ENCODE measurements around the gene SNAPIN. TPM values are rescaled to one million over a fixed set of nuclear protein-coding genes. Genes with fewer than 3 reads are reported as not detected.

Gene SNAPIN
- total RNA-seq, 1 experiment from 2014 or later = 82.0 TPM

DNA sequence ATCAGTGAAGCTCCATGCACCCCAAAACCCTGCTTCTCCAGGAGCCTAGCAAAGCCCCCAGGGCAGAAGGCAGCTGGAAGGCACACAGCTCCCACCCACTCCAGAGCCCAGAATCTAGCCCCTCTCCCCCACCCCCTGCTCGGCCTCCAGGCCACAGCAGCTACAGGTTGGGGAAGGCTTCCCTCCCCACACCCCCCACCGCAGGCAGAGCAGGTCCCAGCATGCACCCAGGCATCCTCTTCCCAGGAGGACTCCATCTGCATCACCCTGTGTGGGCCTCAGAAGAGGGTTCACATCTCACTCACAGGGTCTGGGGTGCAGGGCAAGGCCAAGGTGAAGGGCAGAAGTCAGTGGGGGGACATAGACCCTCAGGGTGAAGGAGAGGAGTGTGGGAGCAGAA lies 43.1 kb upstream of the SNAPIN start:
- CTCF ChIA-PET = interaction anchor here (1.3 to 1.5 kb wide), 3 partner anchors 43 to 82 kb away, joined by 3 to 6 read pairs (median 5); no protein-coding TSS in a partner anchor
- H3K27me3 ChIP-seq (ENCODE audit: low read length) = no peaks in the 10 kb centered on the region
- ATAC-seq = no peak
- peaks cover 16% of the 10 kb centered on the region for H3F3A ChIP-seq (ENCODE audit: low read length, unreplicated experiment)
- no TSS peak for BruUV-seq (replicated peaks)
- POLR2A ChIA-PET (ENCODE audit: unreplicated experiment) = interaction anchor here (1.2 kb wide), 1 partner anchor 43 kb away, joined by 3 read pairs; no protein-coding TSS in a partner anchor
- H3K9me2 ChIP-seq (replicated peaks; ENCODE audit: low read length) = no peaks in the 10 kb centered on the region
- H3K4me2 ChIP-seq (ENCODE audit: low read length) = peak overlapping the region; percentile 81
- peaks cover 64% of the 10 kb centered on the region for H3K79me2 ChIP-seq (ENCODE audit: low read length)
- TF ChIP-seq, protein P1, sequence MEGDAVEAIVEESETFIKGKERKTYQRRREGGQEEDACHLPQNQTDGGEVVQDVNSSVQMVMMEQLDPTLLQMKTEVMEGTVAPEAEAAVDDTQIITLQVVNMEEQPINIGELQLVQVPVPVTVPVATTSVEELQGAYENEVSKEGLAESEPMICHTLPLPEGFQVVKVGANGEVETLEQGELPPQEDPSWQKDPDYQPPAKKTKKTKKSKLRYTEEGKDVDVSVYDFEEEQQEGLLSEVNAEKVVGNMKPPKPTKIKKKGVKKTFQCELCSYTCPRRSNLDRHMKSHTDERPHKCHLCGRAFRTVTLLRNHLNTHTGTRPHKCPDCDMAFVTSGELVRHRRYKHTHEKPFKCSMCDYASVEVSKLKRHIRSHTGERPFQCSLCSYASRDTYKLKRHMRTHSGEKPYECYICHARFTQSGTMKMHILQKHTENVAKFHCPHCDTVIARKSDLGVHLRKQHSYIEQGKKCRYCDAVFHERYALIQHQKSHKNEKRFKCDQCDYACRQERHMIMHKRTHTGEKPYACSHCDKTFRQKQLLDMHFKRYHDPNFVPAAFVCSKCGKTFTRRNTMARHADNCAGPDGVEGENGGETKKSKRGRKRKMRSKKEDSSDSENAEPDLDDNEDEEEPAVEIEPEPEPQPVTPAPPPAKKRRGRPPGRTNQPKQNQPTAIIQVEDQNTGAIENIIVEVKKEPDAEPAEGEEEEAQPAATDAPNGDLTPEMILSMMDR (conservative IDR thresholded peaks at IDR 0.05; ENCODE audit: low read depth, low read length) = no peak
- TF ChIP-seq EZH2phosphoT487 (IDR thresholded peaks at IDR 0.05; ENCODE audit: borderline replicate concordance, low read length) (no peak), EZH2 (IDR thresholded peaks at IDR 0.05; ENCODE audit: low read length, unreplicated experiment) (no peak)
- no peak overlapping the region for H2AFZ ChIP-seq (ENCODE audit: low read length)
- peak overlapping the region; percentile 87 for H3K27ac ChIP-seq (ENCODE audit: low read length)
- DNase-seq = no peak
- no peaks in the 10 kb centered on the region for H4K20me1 ChIP-seq (ENCODE audit: low read length)
- intact Hi-C loops (cut with micrococcal nuclease) = no loop called here
- H3K9ac ChIP-seq (ENCODE audit: low read length) = peak overlapping the region; percentile 67
- H3K36me3 ChIP-seq (ENCODE audit: low read depth, low read length) = peaks cover 13% of the 10 kb centered on the region
- peak overlapping the region; percentile 70 for H3K4me3 ChIP-seq (ENCODE audit: low read length)
- H3K4me1 ChIP-seq (ENCODE audit: insufficient read depth, low read length) = peaks cover 57% of the 10 kb centered on the region
- no peaks in the 10 kb centered on the region for H3K9me3 ChIP-seq (ENCODE audit: low read length)

DNA sequence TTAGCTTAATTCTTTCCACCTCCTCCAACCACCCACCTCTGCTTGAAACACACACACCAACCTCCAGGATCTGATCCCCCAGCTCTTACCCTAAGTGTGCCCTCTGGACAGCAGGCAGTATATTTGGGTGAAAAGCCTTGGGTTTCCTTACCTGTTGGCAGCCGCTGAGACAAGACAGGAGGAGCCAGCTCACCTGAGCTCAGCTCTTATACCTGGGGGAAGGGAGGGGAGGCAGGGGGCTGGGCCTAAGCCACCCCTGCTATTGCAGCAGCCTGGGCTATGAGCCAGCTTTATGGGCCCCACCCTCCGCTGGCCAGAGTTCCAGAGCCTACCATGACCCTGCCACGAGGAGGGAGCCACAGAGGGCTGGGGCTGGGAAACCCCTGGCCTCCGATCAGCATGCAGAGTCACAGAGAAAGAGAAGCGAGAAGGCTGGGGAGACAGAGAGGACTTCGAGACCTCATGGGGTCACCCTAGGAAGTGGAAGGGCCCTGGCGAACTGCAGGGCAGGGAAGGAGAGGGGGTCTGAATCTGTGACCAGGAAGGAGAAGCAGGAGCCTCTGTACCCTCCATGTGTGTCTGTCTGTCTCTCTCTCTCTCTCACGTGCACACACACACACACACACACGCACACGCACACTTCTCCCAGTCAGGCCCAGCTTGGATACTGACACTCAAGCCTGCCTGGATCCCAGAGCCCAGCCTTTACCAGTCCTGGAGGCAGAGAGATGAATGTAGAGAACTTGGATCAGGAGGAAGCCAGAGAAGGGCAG lies 42.2 kb upstream of the SNAPIN start, which contains the start of gene S100A14:
Gene S100A14 (minus strand): TSS at position 182 of the 773 bp plus-strand sequence. CDS start 467 bp downstream, outside the sequence.
- ChIA-PET CTCF (interaction anchor here (1.3 to 1.5 kb wide), 2 partner anchors 44 to 83 kb away, joined by 3 to 6 read pairs; no protein-coding TSS in a partner anchor), POLR2A (ENCODE audit: unreplicated experiment) (interaction anchor here (0.6 to 1.2 kb wide), 4 partner anchors 17 to 44 kb away, joined by 3 to 4 read pairs (median 3); no protein-coding TSS in a partner anchor)
- TF ChIP-seq, protein P1 (conservative IDR thresholded peaks at IDR 0.05; ENCODE audit: low read depth, low read length) = no peak
- TF ChIP-seq EZH2 (IDR thresholded peaks at IDR 0.05; ENCODE audit: low read length, unreplicated experiment) (no peak), EZH2phosphoT487 (IDR thresholded peaks at IDR 0.05; ENCODE audit: borderline replicate concordance, low read length) (no peak)
- ATAC-seq = no peak
- Histone ChIP-seq H2AFZ (ENCODE audit: low read length) (no peak within 1 kb of the TSS), H3K9me3 (ENCODE audit: low read length) (no peaks in the 10 kb centered on the region), H3K9me2 (replicated peaks; ENCODE audit: low read length) (no peaks in the 10 kb centered on the region), H3K4me1 (ENCODE audit: insufficient read depth, low read length) (peaks cover 50% of the 10 kb centered on the region), H4K20me1 (ENCODE audit: low read length) (no peaks in the 10 kb centered on the region), H3K27ac (ENCODE audit: low read length) (peak within 1 kb of the TSS; percentile 87), H3K79me2 (ENCODE audit: low read length) (peaks cover 56% of the 10 kb centered on the region), H3K36me3 (ENCODE audit: low read depth, low read length) (peaks cover 19% of the 10 kb centered on the region), H3K9ac (ENCODE audit: low read length) (peak within 1 kb of the TSS; percentile 67), H3K4me2 (ENCODE audit: low read length) (peak within 1 kb of the TSS; percentile 81), H3F3A (ENCODE audit: low read length, unreplicated experiment) (peaks cover 14% of the 10 kb centered on the region), H3K27me3 (ENCODE audit: low read length) (no peaks in the 10 kb centered on the region), H3K4me3 (ENCODE audit: low read length) (peak within 1 kb of the TSS; percentile 70)
- intact Hi-C loops (cut with micrococcal nuclease) = loop anchor here (2.0 kb wide), 1 partner anchor 106 kb away; no protein-coding TSS in a partner anchor
- peak; percentile 95 for DNase-seq
- BruUV-seq (replicated peaks) = no TSS peak

Data from PC-3 (cell line).